K562 (cell line): ENCODE measurements around the gene MKLN1. TPM values are rescaled to one million over a fixed set of nuclear protein-coding genes. Genes with fewer than 3 reads are reported as not detected.

Experiments
- ATAC-seq: fragments of 200-7000 bp; cut with Tn5 transposase; 3 replicates; pipeline ENCODE4 v1.9.1; 2020; ENCODE audit warnings: moderate library complexity
- BruUV-seq: library from RNA; stranded (reverse); fragments of 400-500 nt; replicated peaks from 2 replicates; lab custom pipeline; 2021; lab: Mats Ljungman, UMichigan
- CTCF ChIA-PET: fragments of 300-600 bp; formaldehyde crosslinking; extraction: SDS; loops from one replicate; lab custom pipeline; 2021; ENCODE audit warnings: low intra/inter-chr PET ratio; lab: Yijun Ruan, JAX
- POLR2A ChIA-PET: fragments of 300-600, 350-650 bp; sonication (Branson Sonifier 250); formaldehyde crosslinking; extraction: SDS; loops from one replicate; lab custom pipeline; 2021; ENCODE audit warnings: antibody characterized with exemption, inconsistent platforms; lab: Yijun Ruan, JAX
- DNase-seq, 4 experiments: peaks; one replicate each; pipeline versions ENCODE4 v3.0.0 to v3.0.0-alpha.2; 2011 to 2018; ENCODE audit warnings: low spot score in 3 of 4, mixed read lengths in 3 of 4; ENCODE audit errors: extremely low read depth in 1 of 4
- FAIRE-seq: peaks from 2 replicates; lab custom pipeline; 2011; peaks lifted over from hg19 to GRCh38; lab: Jason Lieb, UNC
- H2AFZ ChIP-seq: 2 replicates; pipeline ENCODE4 v1.6.0; 2011; ENCODE audit warnings: low read depth, low read length, control low read depth, inconsistent platforms
- H3K27ac ChIP-seq: fragments of 200-600 bp; 3 replicates; pipeline ENCODE4 v1.8.0; 2011; ENCODE audit warnings: low read depth, mild to moderate bottlenecking, control low read depth, inconsistent platforms, low read length, moderate library complexity, mixed read lengths; ENCODE audit errors: extremely low read depth
- H3K27me3 ChIP-seq, 2 experiments: fragments of 300-600 bp in 1 of 2; 2 replicates in 1 of 2; 3 replicates in 1 of 2; pipeline versions ENCODE4 v1.6.0 to v1.8.0; 2011; ENCODE audit warnings: inconsistent platforms in 2 of 2, low read length in 2 of 2, mild to moderate bottlenecking in 1 of 2, mixed read lengths in 1 of 2, moderate library complexity in 1 of 2; ENCODE audit not compliant: control insufficient read depth in 2 of 2, insufficient read depth in 2 of 2
- H3K36me3 ChIP-seq: fragments of 300-600 bp; 3 replicates; pipeline ENCODE4 v1.8.0; 2011; ENCODE audit warnings: mild to moderate bottlenecking, low read length, inconsistent platforms; ENCODE audit not compliant: control insufficient read depth, insufficient read depth
- H3K4me1 ChIP-seq, 2 experiments: fragments of 200-600 bp in 1 of 2; replicated peaks in 1 of 2; 2 replicates in 1 of 2; 3 replicates in 1 of 2; pipeline versions ENCODE4 v1.5.1 to v1.8.0; 2011; ENCODE audit warnings: inconsistent platforms in 2 of 2, low read length in 2 of 2, mild to moderate bottlenecking in 1 of 2, mixed read lengths in 1 of 2, moderate library complexity in 1 of 2; ENCODE audit not compliant: control insufficient read depth in 2 of 2, insufficient read depth in 2 of 2
- H3K4me2 ChIP-seq: 2 replicates; pipeline ENCODE4 v1.6.1; 2011; ENCODE audit warnings: low read length, control low read depth, inconsistent platforms, mixed read lengths; ENCODE audit not compliant: insufficient read depth
- H3K4me3 ChIP-seq: fragments of 200-600 bp; sonication (generic), shearing (Covaris generic); 2 replicates; pipeline ENCODE4 v1.5.1; 2016; ENCODE audit warnings: control low read depth, inconsistent platforms
- H3K79me2 ChIP-seq: fragments of 200-600 bp; 3 replicates; pipeline ENCODE4 v1.8.0; 2011; ENCODE audit warnings: low read length, inconsistent platforms; ENCODE audit not compliant: control insufficient read depth, insufficient read depth
- H3K9ac ChIP-seq, 2 experiments: 2 replicates each; pipeline versions ENCODE4 v1.6.0 to v1.6.1; 2011; ENCODE audit warnings: low read depth in 2 of 2, low read length in 2 of 2, control low read depth in 1 of 2, inconsistent platforms in 1 of 2, mild to moderate bottlenecking in 1 of 2, mixed read lengths in 1 of 2; ENCODE audit not compliant: insufficient read depth in 1 of 2
- H3K9me1 ChIP-seq: one replicate; pipeline ENCODE4 v1.6.0; 2011; ENCODE audit warnings: inconsistent platforms, mild to moderate bottlenecking, low read length, moderate library complexity; ENCODE audit not compliant: control insufficient read depth, insufficient read depth
- H3K9me3 ChIP-seq: replicated peaks from 2 replicates; pipeline ENCODE4 v1.5.1; 2011; ENCODE audit warnings: low read depth, low read length, inconsistent platforms; ENCODE audit not compliant: control insufficient read depth, insufficient read depth
- H4K20me1 ChIP-seq: replicated peaks from 2 replicates; pipeline ENCODE4 v1.6.1; 2011; ENCODE audit warnings: low read length, inconsistent platforms, mixed read lengths; ENCODE audit not compliant: control insufficient read depth, insufficient read depth
- CBX5 ChIP-seq: IDR thresholded peaks from 2 replicates; pipeline ENCODE4 v1.6.1; 2014; ENCODE audit warnings: low read depth, borderline replicate concordance
- EHMT2 ChIP-seq: fragments of 450-650 bp; IDR thresholded peaks from 2 replicates; pipeline ENCODE4 v1.6.1; 2018; ENCODE audit warnings: antibody characterized with exemption
- FOXA1 ChIP-seq: fragments of 450-650 bp; IDR thresholded peaks from 2 replicates; pipeline ENCODE4 v1.6.1; 2016; ENCODE audit warnings: mild to moderate bottlenecking, borderline replicate concordance
- MAFG ChIP-seq: fragments of 450-650 bp; conservative IDR thresholded peaks from 2 replicates; pipeline ENCODE4 v1.6.1; 2016; ENCODE audit warnings: missing genetic modification characterization, missing compliant biosample characterization
- MECOM ChIP-seq: fragments of 250-450 bp; sonication (Bioruptor Pico); IDR thresholded peaks from 2 replicates; pipeline ENCODE4 v1.8.0; 2022; ENCODE audit warnings: inconsistent platforms
- RBM14 ChIP-seq: fragments of 200-400 bp; formaldehyde crosslinking; IDR thresholded peaks from 2 replicates; pipeline ENCODE4 v1.6.1; 2018; ENCODE audit warnings: low read depth, mild to moderate bottlenecking, low read length, moderate library complexity, borderline replicate concordance; ENCODE audit not compliant: insufficient read depth
- TCFL5 ChIP-seq: fragments of 250-450 bp; sonication (Bioruptor Pico); conservative IDR thresholded peaks from 2 replicates; pipeline ENCODE4 v1.6.1; 2021; ENCODE audit warnings: mild to moderate bottlenecking, moderate library complexity, matching md5 sums
- ZNF197 ChIP-seq: fragments of 200-800 bp; sonication (Bioruptor generic); IDR thresholded peaks from 2 replicates; pipeline ENCODE4 v1.6.1; 2016; ENCODE audit warnings: low read depth, missing genetic modification characterization, missing compliant biosample characterization
- ZNF316 ChIP-seq: fragments of 450-650 bp; IDR thresholded peaks from 2 replicates; pipeline ENCODE4 v1.6.1; 2016
- ZNF436 ChIP-seq: fragments of 250-450, 450-650 bp; sonication (Bioruptor Pico); formaldehyde crosslinking; IDR thresholded peaks from 2 replicates; pipeline ENCODE4 v1.7.0; 2020; ENCODE audit warnings: mild to moderate bottlenecking
- WGBS: fragments of 100-300 bp; shearing (Covaris generic); methylation state at CpG from one replicate; pipeline ENCODE4 v1.1.6; 2016; ENCODE audit warnings: low coverage, mixed read lengths; ENCODE audit not compliant: insufficient coverage; ENCODE audit errors: missing lambda C conversion rate; 5-methylcytosine and 5-hydroxymethylcytosine counted together
- in situ Hi-C: fragments of 300-500 bp; cut with MboI; formaldehyde crosslinking; loops from 4 replicates; pipeline ENCODE4 v1.15.0; 2018; ENCODE audit warnings: inconsistent platforms, mixed read lengths
- intact Hi-C: fragments of 100-400 bp; cut with micrococcal nuclease; formaldehyde crosslinking; loops from 2 replicates; pipeline ENCODE4 v1.14.2; 2022
- polyA plus RNA-seq, 8 experiments: library from polyadenylated mRNA; depleted of rRNA in 4 of 8; stranded (reverse) in 5 of 8; unstranded in 3 of 8; fragments of >200 nt; fragmentation: Nextera tagmentation in 2 of 8; fragmentation: Illumina TruSeq in 1 of 8; extraction: Ambion mirVana in 2 of 8; extraction: Trizol in 1 of 8; gene quantifications; 2 replicates each; pipeline versions ENCODE4 v1.2.1 to v1.2.3, GENCODE V29; 2011 to 2014; ENCODE audit warnings: inconsistent platforms in 1 of 8, missing spikeins in 1 of 8
- total RNA-seq, 7 experiments: library from RNA; depleted of rRNA in 6 of 7; stranded (reverse); fragments of >200 nt in 6 of 7; fragmentation: Illumina TruSeq in 2 of 7; extraction: Trizol in 2 of 7; gene quantifications; 2 replicates each; pipeline versions ENCODE4 v1.2.1 to v1.2.3, GENCODE V29; 2011 to 2021; ENCODE audit warnings: low replicate concordance in 1 of 7
- TF ChIP-seq, protein P1 (sequence below): fragments of 450-650 bp; formaldehyde crosslinking; IDR thresholded peaks from 2 replicates; pipeline ENCODE4 v1.4.0; 2022; ENCODE audit warnings: missing genetic modification characterization
- TF ChIP-seq, protein P2 (sequence below): sonication (generic); formaldehyde crosslinking; IDR thresholded peaks from 2 replicates; pipeline ENCODE4 v1.8.1; 2023; ENCODE audit warnings: mild to moderate bottlenecking, missing genetic modification reagents

MKLN1 gene
- total and polyA plus RNA-seq, 9 of the 15 experiments (the other 6 are each of a cell fraction or from before 2014, with no cell fraction given) = 18.6 to 80.4 (median 56.0) TPM

DNA sequence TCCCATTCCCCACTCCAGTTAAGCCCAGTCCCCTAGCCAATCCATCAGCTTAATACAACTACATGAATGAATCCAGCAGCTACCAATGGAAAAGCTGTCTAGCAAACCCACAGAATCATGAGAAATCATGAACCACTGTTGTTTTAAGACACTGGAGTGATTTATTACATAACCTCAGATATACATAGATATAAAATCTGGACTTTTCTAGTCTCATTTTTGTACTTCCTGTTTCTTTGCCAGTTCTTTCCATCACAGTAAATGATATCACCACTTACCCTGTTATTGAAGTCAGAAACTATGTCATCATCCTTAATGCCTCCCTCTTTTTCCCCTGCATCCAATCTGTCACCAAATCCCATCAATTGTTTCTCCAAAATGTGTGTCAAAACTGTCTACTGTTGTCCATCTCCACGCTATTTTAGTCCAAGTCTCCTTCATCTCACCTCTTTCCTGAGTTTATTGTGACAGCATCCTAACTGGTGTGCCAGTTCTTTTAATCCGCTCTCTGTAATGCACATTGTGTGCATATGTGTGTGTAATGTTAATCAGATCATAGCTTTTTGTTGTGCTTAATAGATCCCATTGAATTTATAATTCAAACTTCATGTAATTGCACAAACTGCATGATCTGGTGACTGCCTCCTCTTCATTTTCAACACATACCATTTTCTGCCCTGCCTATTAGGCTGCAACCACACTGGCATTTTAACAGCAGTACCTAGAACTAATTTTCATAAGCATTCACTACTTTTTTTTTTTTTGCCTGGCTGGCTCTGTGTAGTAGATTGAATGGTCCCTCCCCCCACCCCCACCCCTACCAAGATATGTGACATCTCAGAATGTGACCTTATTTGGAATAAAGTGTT, 56.0 kb downstream of the MKLN1 start (continued):
- TF ChIP-seq, protein P1, sequence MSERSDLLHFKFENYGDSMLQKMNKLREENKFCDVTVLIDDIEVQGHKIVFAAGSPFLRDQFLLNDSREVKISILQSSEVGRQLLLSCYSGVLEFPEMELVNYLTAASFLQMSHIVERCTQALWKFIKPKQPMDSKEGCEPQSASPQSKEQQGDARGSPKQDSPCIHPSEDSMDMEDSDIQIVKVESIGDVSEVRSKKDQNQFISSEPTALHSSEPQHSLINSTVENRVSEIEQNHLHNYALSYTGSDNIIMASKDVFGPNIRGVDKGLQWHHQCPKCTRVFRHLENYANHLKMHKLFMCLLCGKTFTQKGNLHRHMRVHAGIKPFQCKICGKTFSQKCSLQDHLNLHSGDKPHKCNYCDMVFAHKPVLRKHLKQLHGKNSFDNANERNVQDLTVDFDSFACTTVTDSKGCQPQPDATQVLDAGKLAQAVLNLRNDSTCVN = no peak

DNA sequence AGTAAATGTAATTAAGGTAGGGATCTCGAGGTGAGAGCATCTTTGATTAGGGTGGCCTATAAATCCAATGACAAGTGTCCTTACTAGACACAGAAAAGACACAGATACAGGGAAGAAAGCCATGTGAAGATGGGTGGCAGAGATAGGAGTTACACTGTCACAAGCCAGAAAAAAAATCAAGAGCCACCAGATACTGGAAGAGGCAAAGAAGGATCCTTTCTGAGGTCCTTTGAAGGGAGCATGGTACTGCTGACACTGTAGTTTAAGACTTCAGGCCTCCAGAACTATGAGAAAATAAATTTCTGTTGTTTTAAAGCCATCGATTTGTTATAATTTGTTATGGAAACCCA, 56.6 kb downstream of the MKLN1 start:
- Histone ChIP-seq H3K4me2 (no peak overlapping the region), H3K79me2 (peaks cover 49% of the 10 kb centered on the region), H3K9ac (no peak overlapping the region), H3K9me3 (no peaks in the 10 kb centered on the region), H3K4me3 (no peak overlapping the region), H3K36me3 (peaks cover 19% of the 10 kb centered on the region; the same call in 2 of the 3 replicates), H4K20me1 (no peaks in the 10 kb centered on the region), H3K9me1 (no peaks in the 10 kb centered on the region), H3K27ac (no peak overlapping the region), H2AFZ (no peak overlapping the region), H3K4me1 (peaks cover 0 to 4% of the 10 kb centered on the region in 2 experiments; a peak in 1 of 5 replicates), H3K27me3 (no peaks in the 10 kb centered on the region)
- no peak for TF ChIP-seq CBX5
- peak; percentile 43; the same call in 1 of the 2 replicates for TF ChIP-seq MECOM (CRISPR knock-in tag)
- TF ChIP-seq ZNF436 (CRISPR knock-in tag) = no peak
- no peak for TF ChIP-seq ZNF197 (CRISPR knock-in tag)
- TF ChIP-seq EHMT2 = no peak
- no peak for TF ChIP-seq TCFL5
- TF ChIP-seq RBM14 = no peak
- 0 out of 2 replicates have a peak, but pooled peaks have one; percentile 29 for TF ChIP-seq ZNF316
- TF ChIP-seq FOXA1 = no peak
- TF ChIP-seq, protein P2, sequence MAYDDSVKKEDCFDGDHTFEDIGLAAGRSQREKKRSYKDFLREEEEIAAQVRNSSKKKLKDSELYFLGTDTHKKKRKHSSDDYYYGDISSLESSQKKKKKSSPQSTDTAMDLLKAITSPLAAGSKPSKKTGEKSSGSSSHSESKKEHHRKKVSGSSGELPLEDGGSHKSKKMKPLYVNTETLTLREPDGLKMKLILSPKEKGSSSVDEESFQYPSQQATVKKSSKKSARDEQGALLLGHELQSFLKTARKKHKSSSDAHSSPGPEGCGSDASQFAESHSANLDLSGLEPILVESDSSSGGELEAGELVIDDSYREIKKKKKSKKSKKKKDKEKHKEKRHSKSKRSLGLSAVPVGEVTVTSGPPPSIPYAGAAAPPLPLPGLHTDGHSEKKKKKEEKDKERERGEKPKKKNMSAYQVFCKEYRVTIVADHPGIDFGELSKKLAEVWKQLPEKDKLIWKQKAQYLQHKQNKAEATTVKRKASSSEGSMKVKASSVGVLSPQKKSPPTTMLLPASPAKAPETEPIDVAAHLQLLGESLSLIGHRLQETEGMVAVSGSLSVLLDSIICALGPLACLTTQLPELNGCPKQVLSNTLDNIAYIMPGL = no peak
- 0 out of 2 replicates have a peak, but pooled peaks have one; percentile 11 for TF ChIP-seq MAFG
- POLR2A ChIA-PET = interaction anchor here (0.8 kb wide), 1 partner anchor 12 kb away, joined by 3 read pairs; no protein-coding TSS in a partner anchor
- DNase-seq (no peak), FAIRE-seq (no peak), ATAC-seq (peak; percentile 47; the same call in 2 of the 3 replicates)
- 55% methylated on average over 2 of the region's 2 CpGs for WGBS
- intact Hi-C loops (no loop called here), in situ Hi-C loops (no loop called here)
- CTCF ChIA-PET = no interaction called here
- BruUV-seq = no TSS peak
